HEK293T (cell line): Measurements from ENCODE around the gene SLC6A17.

Experiments
- CTCF ChIA-PET: fragments of 350-600 bp; formaldehyde crosslinking; extraction: SDS; loops from one replicate; lab custom pipeline; 2021; ENCODE audit warnings: antibody characterized with exemption, inconsistent platforms; lab: Yijun Ruan, JAX
- POLR2A ChIA-PET: fragments of 350-600 bp; formaldehyde crosslinking; extraction: SDS; loops from one replicate; lab custom pipeline; 2020; ENCODE audit warnings: antibody characterized with exemption, inconsistent platforms; lab: Yijun Ruan, JAX
- DNase-seq: peaks from one replicate; pipeline ENCODE4 v3.0.0; 2012; ENCODE audit warnings: mixed read lengths; ENCODE audit errors: extremely low spot score
- ARNT ChIP-seq: fragments of 450-650 bp; IDR thresholded peaks from 2 replicates; pipeline ENCODE4 v1.6.1; 2017; ENCODE audit warnings: mild to moderate bottlenecking
- BHLHE40 ChIP-seq: fragments of 450-650 bp; IDR thresholded peaks from 2 replicates; pipeline ENCODE4 v1.6.1; 2016; ENCODE audit warnings: mild to moderate bottlenecking, moderate library complexity, borderline replicate concordance
- CTBP1 ChIP-seq: fragments of 450-650 bp; IDR thresholded peaks from 2 replicates; pipeline ENCODE4 v1.6.1; 2016; ENCODE audit warnings: borderline replicate concordance
- ELF4 ChIP-seq: fragments of 450-650 bp; IDR thresholded peaks from 2 replicates; pipeline ENCODE4 v1.6.1; 2017; ENCODE audit warnings: antibody characterized with exemption
- FOXA1 ChIP-seq: fragments of 450-650 bp; IDR thresholded peaks from 2 replicates; pipeline ENCODE4 v1.6.1; 2016; ENCODE audit warnings: mild to moderate bottlenecking
- FOXK2 ChIP-seq: fragments of 450-650 bp; IDR thresholded peaks from 2 replicates; pipeline ENCODE4 v1.6.1; 2016; ENCODE audit warnings: mild to moderate bottlenecking
- FOXM1 ChIP-seq: fragments of 450-650 bp; IDR thresholded peaks from 2 replicates; pipeline ENCODE4 v1.6.1; 2017; ENCODE audit warnings: mild to moderate bottlenecking, borderline replicate concordance
- HDGF ChIP-seq: fragments of 450-650 bp; IDR thresholded peaks from 2 replicates; pipeline ENCODE4 v1.6.1; 2017; ENCODE audit warnings: antibody characterized with exemption, borderline replicate concordance
- L3MBTL2 ChIP-seq: fragments of 450-650 bp; conservative IDR thresholded peaks from 2 replicates; pipeline ENCODE4 v1.6.1; 2016; ENCODE audit warnings: mild to moderate bottlenecking
- LEF1 ChIP-seq: fragments of 450-650 bp; IDR thresholded peaks from 2 replicates; pipeline ENCODE4 v1.6.1; 2017; ENCODE audit warnings: mild to moderate bottlenecking, borderline replicate concordance
- NFRKB ChIP-seq: fragments of 450-650 bp; IDR thresholded peaks from 2 replicates; pipeline ENCODE4 v1.6.1; 2016; ENCODE audit warnings: mild to moderate bottlenecking, moderate library complexity
- PKNOX1 ChIP-seq: fragments of 450-650 bp; IDR thresholded peaks from 2 replicates; pipeline ENCODE4 v1.6.1; 2016
- SP1 ChIP-seq: fragments of 450-650 bp; IDR thresholded peaks from 2 replicates; pipeline ENCODE4 v1.6.1; 2017
- SUZ12 ChIP-seq: fragments of 450-650 bp; IDR thresholded peaks from 2 replicates; pipeline ENCODE4 v1.6.1; 2016; ENCODE audit warnings: mild to moderate bottlenecking
- TARDBP ChIP-seq: fragments of 450-650 bp; IDR thresholded peaks from 2 replicates; pipeline ENCODE4 v1.6.1; 2016
- ZNF384 ChIP-seq: fragments of 450-650 bp; IDR thresholded peaks from 2 replicates; pipeline ENCODE4 v1.6.1; 2016

The SLC6A17 gene

GRCh38 chr1:110200190-110200589 is 49.9 kb downstream of the SLC6A17 start:
- POLR2A ChIA-PET = no interaction called here
- DNase-seq = no peak

GRCh38 chr1:110200666-110201065 is 50.4 kb downstream of the SLC6A17 start:
- no peak for TF ChIP-seq ELF4
- CTCF ChIA-PET = interaction anchor here (1.0 to 13.6 kb wide), 4 partner anchors 24 to 295 kb away, joined by 3 to 382 read pairs (median 5); no protein-coding TSS in a partner anchor
- POLR2A ChIA-PET = interaction anchor here (0.9 kb wide), 1 partner anchor 139 kb away, joined by 4 read pairs; the partner anchor contains the start of gene RBM15
- no peak for DNase-seq

More at GRCh38 chr1:110200190-110200589, 49.9 kb downstream of the SLC6A17 start:
- CTCF ChIA-PET = interaction anchor here (1.0 to 13.6 kb wide), 4 partner anchors 24 to 296 kb away, joined by 3 to 382 read pairs (median 4); no protein-coding TSS in a partner anchor
- no peak for TF ChIP-seq BHLHE40
- TF ChIP-seq FOXK2 = no peak
- no peak for TF ChIP-seq ZNF384
- TF ChIP-seq NFRKB = no peak
- TF ChIP-seq L3MBTL2 = no peak
- TF ChIP-seq LEF1 = no peak
- TF ChIP-seq PKNOX1 = no peak
- TF ChIP-seq TARDBP = no peak
- no peak for TF ChIP-seq HDGF
- TF ChIP-seq SUZ12 = no peak
- TF ChIP-seq CTBP1 = no peak
- TF ChIP-seq FOXA1 = no peak
- TF ChIP-seq ARNT = no peak
- TF ChIP-seq SP1 = no peak

- ChIA-PET POLR2A (interaction anchor here (0.9 kb wide), 1 partner anchor 138 kb away, joined by 4 read pairs; the partner anchor contains the start of gene RBM15), CTCF (interaction anchor here (1.0 to 13.6 kb wide), 5 partner anchors 25 to 295 kb away, joined by 3 to 382 read pairs (median 4); no protein-coding TSS in a partner anchor)
- no peak for DNase-seq
- no peak for TF ChIP-seq SUZ12
- no peak for TF ChIP-seq ARNT
- no peak for TF ChIP-seq FOXK2
- no peak for TF ChIP-seq FOXA1
- no peak for TF ChIP-seq PKNOX1
- TF ChIP-seq CTBP1 = no peak
- no peak for TF ChIP-seq ZNF384
- no peak for TF ChIP-seq BHLHE40
- TF ChIP-seq NFRKB = no peak
- no peak for TF ChIP-seq TARDBP
- TF ChIP-seq FOXM1 = no peak
- no peak for TF ChIP-seq LEF1
- no peak for TF ChIP-seq ELF4
- no peak for TF ChIP-seq HDGF
- no peak for TF ChIP-seq SP1
- no peak for TF ChIP-seq L3MBTL2
These were observed 51.0 kb downstream of the SLC6A17 start for GRCh38 chr1:110201157-110201825.

GRCh38 chr1:110203021-110203661 is 52.8 kb downstream of the SLC6A17 start:
- DNase-seq = peak; percentile 75
- TF ChIP-seq LEF1 = no peak
- no peak for TF ChIP-seq ZNF384
- TF ChIP-seq TARDBP = no peak
- TF ChIP-seq HDGF = no peak
- TF ChIP-seq SP1 = no peak
- TF ChIP-seq NFRKB = no peak
- no peak for TF ChIP-seq FOXM1
- TF ChIP-seq ELF4 = no peak
- no peak for TF ChIP-seq BHLHE40
- TF ChIP-seq CTBP1 = no peak
- TF ChIP-seq FOXK2 = no peak
- TF ChIP-seq PKNOX1 = no peak
- no peak for TF ChIP-seq ARNT
- no peak for TF ChIP-seq SUZ12
- no peak for TF ChIP-seq L3MBTL2
- TF ChIP-seq FOXA1 = no peak
- ChIA-PET CTCF (interaction anchor here (0.5 to 13.6 kb wide), 18 partner anchors 10 to 295 kb away, joined by 3 to 382 read pairs (median 4); partner anchors contain the start of gene RBM15), POLR2A (interaction anchor here (1.1 kb wide), 1 partner anchor 136 kb away, joined by 5 read pairs; the partner anchor contains the start of gene RBM15)

- no peak for DNase-seq
- TF ChIP-seq SUZ12 (no peak), FOXK2 (no peak), HDGF (no peak), LEF1 (no peak), NFRKB (no peak), FOXA1 (no peak), FOXM1 (no peak), PKNOX1 (no peak), CTBP1 (no peak), L3MBTL2 (no peak)
- POLR2A ChIA-PET = no interaction called here
- CTCF ChIA-PET = interaction anchor here (0.6 to 13.6 kb wide), 4 partner anchors 110 to 291 kb away, joined by 3 to 382 read pairs (median 23); no protein-coding TSS in a partner anchor
These were observed 54.9 kb downstream of the SLC6A17 start for GRCh38 chr1:110205156-110205555.
